ENCODE results near the gene INSRR. TPM values are rescaled to one million over a fixed set of nuclear protein-coding genes. Genes with fewer than 3 reads are reported as not detected.
A peak's percentile ranks its signal among the peaks of the same experiment; 100 is the strongest.

Gene INSRR
- total RNA-seq, 1 experiment from 2014 or later = 0.11 TPM

- no peaks in the 10 kb centered on the region for H3K36me3 Mint-ChIP-seq
- TF ChIP-seq ZNF425 (CRISPR knock-in tag; conservative IDR thresholded peaks at IDR 0.05) (no peak), ZBTB43 (CRISPR knock-in tag; IDR thresholded peaks at IDR 0.05) (no peak), PRRX2 (CRISPR knock-in tag; IDR thresholded peaks at IDR 0.05) (no peak)
- no peaks in the 10 kb centered on the region for H3K9me3 Mint-ChIP-seq
- no peak overlapping the region for H3K27ac Mint-ChIP-seq
- peaks cover 55% of the 10 kb centered on the region for H3K27me3 Mint-ChIP-seq (ENCODE audit: low read depth)
- H3K4me1 Mint-ChIP-seq = peaks cover 32% of the 10 kb centered on the region
- H3K4me3 Mint-ChIP-seq = peak overlapping the region; percentile 33
- CTCF ChIA-PET = interaction anchor here (0.5 to 13.3 kb wide), 20 partner anchors 10 to 260 kb away, joined by 3 to 211 read pairs (median 6); partner anchors contain the start of genes INSRR, ISG20L2, LRRC71 and METTL25B
- no peak for ATAC-seq
- no peak for DNase-seq (ENCODE audit: low spot score)
- POLR2A ChIA-PET = interaction anchor here (0.7 kb wide), 1 partner anchor 158 kb away, joined by 3 read pairs; the partner anchor contains the start of genes ISG20L2 and METTL25B
Measured at GRCh38 chr1:156886583-156887281, 27.8 kb upstream of the INSRR start.

- DNase-seq (ENCODE audit: low spot score) = no peak
- Mint-ChIP-seq H3K9me3 (no peaks in the 10 kb centered on the region), H3K4me3 (no peak overlapping the region), H3K4me1 (peaks cover 30% of the 10 kb centered on the region), H3K36me3 (no peaks in the 10 kb centered on the region), H3K27ac (no peak overlapping the region), H3K27me3 (ENCODE audit: low read depth) (peaks cover 47% of the 10 kb centered on the region)
- ChIA-PET CTCF (interaction anchor here (0.8 to 13.3 kb wide), 11 partner anchors 10 to 195 kb away, joined by 3 to 211 read pairs (median 13); partner anchors contain the start of genes INSRR, LRRC71, NTRK1 and PRCC), POLR2A (no interaction called here)
- ATAC-seq = no peak
- no peak for TF ChIP-seq MYBL2 (CRISPR knock-in tag; IDR thresholded peaks at IDR 0.05)
- no peak for TF ChIP-seq ZNF232 (CRISPR knock-in tag; IDR thresholded peaks at IDR 0.05)
- 0 out of 2 replicates have a peak, but pooled peaks have one; percentile 20 for TF ChIP-seq GTF2I (CRISPR knock-in tag; conservative IDR thresholded peaks at IDR 0.05)
- no peak for TF ChIP-seq STAT6 (CRISPR knock-in tag; conservative IDR thresholded peaks at IDR 0.05; ENCODE audit: low read depth)
- no peak for TF ChIP-seq ZNF396 (CRISPR knock-in tag; IDR thresholded peaks at IDR 0.05; ENCODE audit: borderline replicate concordance)
- TF ChIP-seq IRF1 (CRISPR knock-in tag; IDR thresholded peaks at IDR 0.05) = no peak
Measured at GRCh38 chr1:156885880-156886355, 27.0 kb upstream of the INSRR start.

GRCh38 chr1:156885314-156885713 lies 26.4 kb upstream of the INSRR start:
- ATAC-seq (no peak), DNase-seq (ENCODE audit: low spot score) (no peak)
- peaks cover 41% of the 10 kb centered on the region for H3K27me3 Mint-ChIP-seq (ENCODE audit: low read depth)
- no peaks in the 10 kb centered on the region for H3K36me3 Mint-ChIP-seq
- H3K4me3 Mint-ChIP-seq = no peak overlapping the region
- POLR2A ChIA-PET = interaction anchor here (0.8 kb wide), 1 partner anchor 37 kb away, joined by 3 read pairs; no protein-coding TSS in a partner anchor
- TF ChIP-seq ZNF416 (CRISPR knock-in tag; IDR thresholded peaks at IDR 0.05) = no peak
- no peak for TF ChIP-seq ATF1 (CRISPR knock-in tag; IDR thresholded peaks at IDR 0.05)
- no peak for TF ChIP-seq GRHL2 (CRISPR knock-in tag; IDR thresholded peaks at IDR 0.05; ENCODE audit: insufficient replicate concordance, severe bottlenecking)
- no peak for TF ChIP-seq ETV6 (CRISPR knock-in tag; IDR thresholded peaks at IDR 0.05)
- TF ChIP-seq EMX1 (CRISPR knock-in tag; IDR thresholded peaks at IDR 0.05) = no peak
- TF ChIP-seq JUN (CRISPR knock-in tag; IDR thresholded peaks at IDR 0.05) = no peak
- TF ChIP-seq ELF4 (CRISPR knock-in tag; IDR thresholded peaks at IDR 0.05; ENCODE audit: low read depth) = no peak
- peaks cover 30% of the 10 kb centered on the region for H3K4me1 Mint-ChIP-seq
- CTCF ChIA-PET = interaction anchor here (0.7 to 13.3 kb wide), 13 partner anchors 9 to 261 kb away, joined by 3 to 211 read pairs (median 12); partner anchors contain the start of genes INSRR, LRRC71 and NTRK1
- H3K9me3 Mint-ChIP-seq = no peaks in the 10 kb centered on the region
- no peak overlapping the region for H3K27ac Mint-ChIP-seq
